Epithelial cell of proximal tubule (primary cell): ENCODE results near the gene NELL2. TPM values are rescaled to one million over a fixed set of nuclear protein-coding genes. Genes with fewer than 3 reads are reported as not detected.

Experiments used
- DNase-seq: peaks from one replicate; pipeline ENCODE4 v3.0.0-alpha.2; 2011; ENCODE audit warnings: low read depth
- H3K4me3 ChIP-seq: 2 replicates; pipeline ENCODE4 v1.5.1; 2011; ENCODE audit warnings: low read depth, mild to moderate bottlenecking, low read length
- CTCF ChIP-seq: conservative IDR thresholded peaks from 2 replicates; pipeline ENCODE4 v1.5.1; 2012; ENCODE audit warnings: low read depth, mild to moderate bottlenecking, low read length
- total RNA-seq: library from RNA; depleted of rRNA; stranded (reverse); fragments of >200 nt; gene quantifications from 2 replicates; pipeline ENCODE4 v1.2.3, GENCODE V29; 2015

Gene NELL2
- total RNA-seq, 1 donor from 2014 or later = 0.46 TPM

- no peak for DNase-seq
- TF ChIP-seq CTCF = no peak
- no peak overlapping the region for H3K4me3 ChIP-seq
Observed at GRCh38 chr12:44889162-44889561, 13.0 kb upstream of the NELL2 start.

- TF ChIP-seq CTCF = no peak
- no peak overlapping the region for H3K4me3 ChIP-seq
- no peak for DNase-seq
Observed at GRCh38 chr12:44885902-44886301, 9.8 kb upstream of the NELL2 start.

- no peak for TF ChIP-seq CTCF
- no peak overlapping the region for H3K4me3 ChIP-seq
- DNase-seq = no peak
Observed at GRCh38 chr12:44881197-44881596, 5.1 kb upstream of the NELL2 start.

- H3K4me3 ChIP-seq = peak overlapping the region; percentile 55
- no peak for DNase-seq
- no peak for TF ChIP-seq CTCF
Observed at GRCh38 chr12:44876544-44877410, 662 bp upstream of the NELL2 start.

GRCh38 chr12:44875417-44875953 lies 630 bp downstream of the NELL2 start:
- no peak for TF ChIP-seq CTCF
- H3K4me3 ChIP-seq = peak overlapping the region; percentile 55
- no peak for DNase-seq

- no peak for TF ChIP-seq CTCF
- H3K4me3 ChIP-seq = peak overlapping the region; percentile 55
- DNase-seq = no peak
Observed at GRCh38 chr12:44874981-44875416, 1.1 kb downstream of the NELL2 start.
